Keratinocyte (primary cell): ENCODE data around the gene P4HTM.

Experiments used
- CTCF ChIP-seq, 3 experiments: IDR thresholded peaks in 1 of 3; conservative IDR thresholded peaks in 1 of 3; optimal IDR thresholded peaks in 1 of 3; 2 replicates in 2 of 3; 3 replicates in 1 of 3; pipeline versions ENCODE3 to v1.5.1; 2011; ENCODE audit warnings: low read length in 3 of 3, mild to moderate bottlenecking in 3 of 3, moderate library complexity in 2 of 3, control low read depth in 1 of 3, inconsistent platforms in 1 of 3; ENCODE audit not compliant: insufficient read depth in 2 of 3; ENCODE audit errors: extremely low read depth in 1 of 3
- EZH2 ChIP-seq: IDR thresholded peaks from one replicate; pipeline ENCODE4 v1.6.1; 2012; ENCODE audit warnings: inconsistent platforms, mild to moderate bottlenecking, low read length, moderate library complexity

- TF ChIP-seq CTCF (optimal IDR thresholded peaks at IDR 0.05 in 1 of 3, IDR thresholded peaks at IDR 0.05 in 1 of 3, conservative IDR thresholded peaks at IDR 0.05 in 1 of 3; ENCODE audit: extremely low read depth in 1 of 3, insufficient read depth in 2 of 3, low read length in 3 of 3) (no peak), EZH2 (no peak)
Observed at GRCh38 chr3:48980295-48980694, 9.7 kb upstream of the P4HTM start.
